DOHH2 (cell line): ENCODE measurements around the gene ITGB1BP1.

Experiments used
- EZH2phosphoT487 ChIP-seq: fragments of 200-600 bp; sonication (generic); IDR thresholded peaks from 2 replicates; pipeline ENCODE4 v1.6.1; 2017; ENCODE audit warnings: borderline replicate concordance, mild to moderate bottlenecking, antibody characterized with exemption, low read length, moderate library complexity, mixed read lengths
- TF ChIP-seq, protein P1 (sequence below): fragments of 200-600 bp; sonication (generic); IDR thresholded peaks from one replicate; pipeline ENCODE4 v1.5.1; 2014; ENCODE audit warnings: antibody characterized with exemption, mild to moderate bottlenecking, low read depth, low read length; ENCODE audit not compliant: poor library complexity, severe bottlenecking

DNA sequence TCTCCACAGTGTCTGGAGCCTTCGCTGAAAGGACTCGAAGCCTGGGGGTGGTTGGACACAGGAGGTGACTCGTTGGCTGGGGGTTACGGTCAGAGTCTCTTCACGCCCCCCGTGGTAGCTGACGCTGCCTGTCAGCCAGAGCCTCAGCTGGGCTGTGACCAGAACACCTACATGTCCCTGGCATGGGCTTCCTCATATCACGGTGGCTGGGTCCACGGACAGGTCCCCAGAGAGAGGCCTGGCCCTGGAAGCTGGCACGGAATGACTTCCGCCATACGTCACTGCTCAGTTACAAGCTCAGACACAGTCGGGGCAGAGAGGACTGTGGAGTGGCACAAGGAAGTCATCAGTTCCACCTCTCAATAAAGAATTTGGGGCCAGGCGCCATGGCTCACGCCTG, 28.5 kb downstream of the ITGB1BP1 start:
- TF ChIP-seq, protein P1, sequence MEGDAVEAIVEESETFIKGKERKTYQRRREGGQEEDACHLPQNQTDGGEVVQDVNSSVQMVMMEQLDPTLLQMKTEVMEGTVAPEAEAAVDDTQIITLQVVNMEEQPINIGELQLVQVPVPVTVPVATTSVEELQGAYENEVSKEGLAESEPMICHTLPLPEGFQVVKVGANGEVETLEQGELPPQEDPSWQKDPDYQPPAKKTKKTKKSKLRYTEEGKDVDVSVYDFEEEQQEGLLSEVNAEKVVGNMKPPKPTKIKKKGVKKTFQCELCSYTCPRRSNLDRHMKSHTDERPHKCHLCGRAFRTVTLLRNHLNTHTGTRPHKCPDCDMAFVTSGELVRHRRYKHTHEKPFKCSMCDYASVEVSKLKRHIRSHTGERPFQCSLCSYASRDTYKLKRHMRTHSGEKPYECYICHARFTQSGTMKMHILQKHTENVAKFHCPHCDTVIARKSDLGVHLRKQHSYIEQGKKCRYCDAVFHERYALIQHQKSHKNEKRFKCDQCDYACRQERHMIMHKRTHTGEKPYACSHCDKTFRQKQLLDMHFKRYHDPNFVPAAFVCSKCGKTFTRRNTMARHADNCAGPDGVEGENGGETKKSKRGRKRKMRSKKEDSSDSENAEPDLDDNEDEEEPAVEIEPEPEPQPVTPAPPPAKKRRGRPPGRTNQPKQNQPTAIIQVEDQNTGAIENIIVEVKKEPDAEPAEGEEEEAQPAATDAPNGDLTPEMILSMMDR, result no peak
- no peak for TF ChIP-seq EZH2phosphoT487
